Measurements from ENCODE around the gene DHH. TPM values are rescaled to one million over a fixed set of nuclear protein-coding genes. Genes with fewer than 3 reads are reported as not detected.
A peak's percentile ranks its signal among the peaks of the same experiment; 100 is the strongest.

DHH gene
- total RNA-seq (2021) (0.15 TPM in 1 of 3 replicates, not detected in the others), Bru-seq, nascent RNA (percentile 1 among the genes with signal in this experiment)
- long read RNA-seq, experiment 1: 0 reads
- long read RNA-seq, experiment 2: 0 reads
- long read RNA-seq, experiment 3: 0 reads

DNA sequence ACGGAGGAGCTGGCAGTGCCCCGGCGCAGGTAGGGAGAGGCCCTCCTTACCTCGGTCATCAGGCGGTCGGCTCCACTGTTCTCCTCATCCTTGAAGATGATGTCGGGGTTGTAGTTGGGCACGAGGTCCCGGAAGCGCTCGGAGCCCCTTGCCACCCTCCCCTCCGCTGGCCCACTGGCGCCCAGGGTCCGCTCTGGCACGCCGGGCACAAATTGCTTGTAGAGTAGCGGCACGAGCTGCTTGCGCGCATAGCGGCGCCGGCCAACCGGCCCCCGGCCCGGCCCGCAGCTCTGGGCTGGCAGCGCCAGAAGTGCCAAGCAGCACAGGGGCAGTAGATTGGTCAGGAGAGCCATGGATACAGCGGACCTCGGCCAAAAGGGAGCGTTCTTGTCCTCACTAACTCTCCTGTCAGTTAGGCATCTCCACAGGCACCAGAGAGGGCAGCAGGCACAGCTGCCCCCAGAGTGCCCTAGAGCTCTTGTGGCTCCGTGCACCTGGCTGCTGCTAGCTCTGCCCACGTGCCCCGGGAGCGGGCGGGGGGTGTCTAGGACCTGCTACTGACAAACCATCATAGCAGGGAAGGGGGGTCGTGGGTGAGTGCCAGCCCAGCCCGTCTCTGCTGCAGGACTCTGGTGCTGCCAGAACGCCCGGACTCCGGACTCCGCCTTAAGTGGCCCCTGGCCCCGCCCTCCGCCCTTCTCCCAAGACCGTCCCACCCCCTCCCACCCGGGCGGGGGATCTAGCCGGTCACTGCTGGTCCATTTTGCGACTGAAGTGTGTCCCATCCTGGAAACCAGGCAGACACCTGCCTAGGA lies at the start of gene DHH:
Gene DHH (minus strand): TSS at position 642 of the 815 bp plus-strand sequence. CDS start 289 bp downstream, at position 353.
- CTCF ChIA-PET: interaction anchor here (0.6 to 4.6 kb wide), 20 partner anchors 9 to 141 kb away, joined by 3 to 64 read pairs (median 4); partner anchors contain the start of genes RHEBL1, TUBA1B and WNT1
- TF ChIP-seq NR3C1 (CRISPR knock-in tag; conservative IDR thresholded peaks at IDR 0.05; ENCODE audit: low read depth) (no peak), FOXP1 (CRISPR knock-in tag; IDR thresholded peaks at IDR 0.05; ENCODE audit: borderline replicate concordance) (0 out of 2 replicates have a peak, but pooled peaks have one; percentile 5), NR1H2 (CRISPR knock-in tag; IDR thresholded peaks at IDR 0.05) (no peak), CREB1 (CRISPR knock-in tag; IDR thresholded peaks at IDR 0.05) (no peak)
- TF ChIP-seq, protein P1, sequence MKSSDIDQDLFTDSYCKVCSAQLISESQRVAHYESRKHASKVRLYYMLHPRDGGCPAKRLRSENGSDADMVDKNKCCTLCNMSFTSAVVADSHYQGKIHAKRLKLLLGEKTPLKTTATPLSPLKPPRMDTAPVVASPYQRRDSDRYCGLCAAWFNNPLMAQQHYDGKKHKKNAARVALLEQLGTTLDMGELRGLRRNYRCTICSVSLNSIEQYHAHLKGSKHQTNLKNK (CRISPR knock-in tag; IDR thresholded peaks at IDR 0.05): no peak
- no peak within 1 kb of the TSS for H3K27ac Mint-ChIP-seq
- peaks cover 45% of the 10 kb centered on the region for H3K4me1 Mint-ChIP-seq
- no peaks in the 10 kb centered on the region for H3K9me3 Mint-ChIP-seq
- H3K4me3 Mint-ChIP-seq: peak within 1 kb of the TSS; percentile 55
- POLR2A ChIA-PET: interaction anchor here (0.6 kb wide), 1 partner anchor 116 kb away, joined by 3 read pairs; the partner anchor contains the start of gene WNT1
- DNase-seq (ENCODE audit: low spot score): peak; percentile 72
- ATAC-seq: peak; percentile 34
- peaks cover 65% of the 10 kb centered on the region for H3K27me3 Mint-ChIP-seq (ENCODE audit: low read depth)
- H3K36me3 Mint-ChIP-seq: peaks cover 5% of the 10 kb centered on the region; the same call in 1 of the 2 replicates

DNA sequence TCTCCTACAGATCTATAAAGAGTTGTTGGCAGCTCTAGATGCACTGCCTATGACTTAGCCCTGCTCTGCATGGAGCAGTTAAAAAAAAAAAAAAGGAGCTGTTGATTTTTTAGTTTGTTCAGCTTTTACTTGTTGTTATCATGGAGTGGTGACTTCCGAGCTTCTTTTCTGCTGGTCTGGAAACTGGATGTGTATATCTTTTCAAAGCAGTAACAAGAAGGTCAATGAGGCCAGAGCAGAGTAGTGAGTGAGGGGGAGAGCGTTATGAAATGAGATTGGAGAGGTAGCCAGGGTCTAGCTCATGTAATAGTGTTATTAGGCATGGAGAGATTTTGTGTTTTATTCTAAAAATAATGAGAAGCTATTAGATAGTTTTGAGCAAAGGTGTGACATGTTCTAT lies 49.8 kb upstream of the DHH start:
- no peaks in the 10 kb centered on the region for H3K9me3 Mint-ChIP-seq
- H3K4me1 Mint-ChIP-seq: no peaks in the 10 kb centered on the region
- DNase-seq (ENCODE audit: low spot score) (no peak), ATAC-seq (no peak)
- ChIA-PET POLR2A (no interaction called here), CTCF (interaction anchor here (1.1 kb wide), 1 partner anchor 80 kb away, joined by 4 read pairs; no protein-coding TSS in a partner anchor)
- H3K4me3 Mint-ChIP-seq: no peak overlapping the region
- H3K27ac Mint-ChIP-seq: no peak overlapping the region
- H3K36me3 Mint-ChIP-seq: no peaks in the 10 kb centered on the region
- H3K27me3 Mint-ChIP-seq (ENCODE audit: low read depth): no peaks in the 10 kb centered on the region
- TF ChIP-seq ZNF423 (CRISPR knock-in tag; IDR thresholded peaks at IDR 0.05): no peak
- TF ChIP-seq CREM (CRISPR knock-in tag; IDR thresholded peaks at IDR 0.05): no peak
- TF ChIP-seq RORB (CRISPR knock-in tag; IDR thresholded peaks at IDR 0.05): no peak
- no peak for TF ChIP-seq ZNF232 (CRISPR knock-in tag; IDR thresholded peaks at IDR 0.05)
- no peak for TF ChIP-seq TP53 (CRISPR knock-in tag; IDR thresholded peaks at IDR 0.05)
- no peak for TF ChIP-seq STAT6 (CRISPR knock-in tag; conservative IDR thresholded peaks at IDR 0.05; ENCODE audit: low read depth)
- TF ChIP-seq ELF4 (CRISPR knock-in tag; IDR thresholded peaks at IDR 0.05; ENCODE audit: low read depth): no peak
- TF ChIP-seq ZNF317 (CRISPR knock-in tag; IDR thresholded peaks at IDR 0.05; ENCODE audit: borderline replicate concordance, low read depth): no peak
- TF ChIP-seq SP1 (CRISPR knock-in tag; conservative IDR thresholded peaks at IDR 0.05): no peak
- TF ChIP-seq, protein P2, sequence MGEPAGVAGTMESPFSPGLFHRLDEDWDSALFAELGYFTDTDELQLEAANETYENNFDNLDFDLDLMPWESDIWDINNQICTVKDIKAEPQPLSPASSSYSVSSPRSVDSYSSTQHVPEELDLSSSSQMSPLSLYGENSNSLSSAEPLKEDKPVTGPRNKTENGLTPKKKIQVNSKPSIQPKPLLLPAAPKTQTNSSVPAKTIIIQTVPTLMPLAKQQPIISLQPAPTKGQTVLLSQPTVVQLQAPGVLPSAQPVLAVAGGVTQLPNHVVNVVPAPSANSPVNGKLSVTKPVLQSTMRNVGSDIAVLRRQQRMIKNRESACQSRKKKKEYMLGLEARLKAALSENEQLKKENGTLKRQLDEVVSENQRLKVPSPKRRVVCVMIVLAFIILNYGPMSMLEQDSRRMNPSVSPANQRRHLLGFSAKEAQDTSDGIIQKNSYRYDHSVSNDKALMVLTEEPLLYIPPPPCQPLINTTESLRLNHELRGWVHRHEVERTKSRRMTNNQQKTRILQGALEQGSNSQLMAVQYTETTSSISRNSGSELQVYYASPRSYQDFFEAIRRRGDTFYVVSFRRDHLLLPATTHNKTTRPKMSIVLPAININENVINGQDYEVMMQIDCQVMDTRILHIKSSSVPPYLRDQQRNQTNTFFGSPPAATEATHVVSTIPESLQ (CRISPR knock-in tag; IDR thresholded peaks at IDR 0.05): no peak
- no peak for TF ChIP-seq ZNF263 (CRISPR knock-in tag; IDR thresholded peaks at IDR 0.05; ENCODE audit: low read depth)
- TF ChIP-seq ARID4B (CRISPR knock-in tag; IDR thresholded peaks at IDR 0.05; ENCODE audit: borderline replicate concordance): no peak
- no peak for TF ChIP-seq ZNF532 (CRISPR knock-in tag; IDR thresholded peaks at IDR 0.05; ENCODE audit: borderline replicate concordance)
- TF ChIP-seq GTF2I (CRISPR knock-in tag; conservative IDR thresholded peaks at IDR 0.05): no peak
- TF ChIP-seq EMX1 (CRISPR knock-in tag; IDR thresholded peaks at IDR 0.05): no peak
